Activated CD4-positive, alpha-beta T cell treated with anti-CD3 and anti-CD28 coated beads, Interleukin-2, amount 50 U/mL, for 4 hours (primary cell): ENCODE results near the gene TRABD.

Experiments used
- DNase-seq, 2 experiments: peaks; one replicate each; pipeline ENCODE4 v3.0.0-alpha.2; 2020

The TRABD gene

DNA sequence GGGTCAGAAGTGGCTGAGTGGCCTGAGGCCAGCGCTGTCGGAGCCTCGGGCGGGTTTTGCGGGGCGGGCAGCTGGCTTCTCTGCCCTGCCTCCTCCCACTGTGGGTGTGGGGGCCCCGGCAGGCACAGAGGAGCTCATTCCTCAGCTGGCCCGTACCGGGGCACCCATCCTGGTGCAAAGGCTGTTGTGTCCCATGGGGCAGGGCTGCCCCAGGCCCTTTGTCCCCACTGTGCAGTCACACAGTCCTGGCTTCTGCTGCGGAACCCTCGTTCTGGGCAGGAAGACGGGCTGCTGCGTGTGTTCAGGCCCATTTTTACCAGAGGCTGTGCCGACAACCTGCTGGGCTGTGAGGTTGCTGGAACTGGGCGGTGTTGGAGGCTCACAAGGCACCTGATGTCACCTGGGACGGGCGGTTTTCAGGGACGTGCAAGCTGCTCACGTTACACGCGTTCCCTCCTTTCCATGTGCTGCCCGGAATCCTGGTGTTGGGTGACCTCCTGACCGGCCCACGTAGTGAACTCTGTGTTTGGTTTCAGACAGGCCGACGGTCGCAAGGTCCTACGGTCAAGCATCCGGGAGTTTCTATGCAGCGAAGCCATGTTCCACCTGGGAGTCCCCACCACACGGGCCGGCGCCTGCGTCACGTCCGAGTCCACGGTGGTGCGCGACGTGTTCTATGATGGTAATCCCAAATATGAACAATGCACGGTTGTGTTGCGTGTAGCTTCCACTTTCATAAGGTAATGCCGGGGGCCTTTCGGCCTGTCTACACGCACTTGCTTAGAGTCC lies 20.3 kb downstream of the TRABD start:
- no peak for DNase-seq

DNA sequence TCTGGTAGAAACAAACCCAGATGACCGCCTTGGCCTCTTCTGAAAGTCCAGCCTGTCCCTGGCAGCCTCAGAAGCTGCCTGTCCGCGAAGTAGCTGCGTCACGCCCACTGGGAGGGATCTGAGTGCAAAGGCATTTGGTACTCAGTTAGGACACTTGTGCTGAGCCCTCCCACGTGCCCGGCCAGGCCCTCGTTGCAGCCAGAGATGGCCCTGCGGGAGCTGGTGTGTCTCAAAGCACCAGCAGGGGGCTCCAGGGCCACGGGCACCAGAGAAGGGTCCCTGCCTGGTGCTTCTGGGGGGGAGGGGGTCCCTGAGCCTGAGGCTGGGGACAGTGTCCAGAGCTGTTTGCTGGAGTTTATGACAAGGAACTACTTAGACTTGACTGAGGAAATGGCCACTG lies 20.9 kb downstream of the TRABD start:
- no peak for DNase-seq

DNA sequence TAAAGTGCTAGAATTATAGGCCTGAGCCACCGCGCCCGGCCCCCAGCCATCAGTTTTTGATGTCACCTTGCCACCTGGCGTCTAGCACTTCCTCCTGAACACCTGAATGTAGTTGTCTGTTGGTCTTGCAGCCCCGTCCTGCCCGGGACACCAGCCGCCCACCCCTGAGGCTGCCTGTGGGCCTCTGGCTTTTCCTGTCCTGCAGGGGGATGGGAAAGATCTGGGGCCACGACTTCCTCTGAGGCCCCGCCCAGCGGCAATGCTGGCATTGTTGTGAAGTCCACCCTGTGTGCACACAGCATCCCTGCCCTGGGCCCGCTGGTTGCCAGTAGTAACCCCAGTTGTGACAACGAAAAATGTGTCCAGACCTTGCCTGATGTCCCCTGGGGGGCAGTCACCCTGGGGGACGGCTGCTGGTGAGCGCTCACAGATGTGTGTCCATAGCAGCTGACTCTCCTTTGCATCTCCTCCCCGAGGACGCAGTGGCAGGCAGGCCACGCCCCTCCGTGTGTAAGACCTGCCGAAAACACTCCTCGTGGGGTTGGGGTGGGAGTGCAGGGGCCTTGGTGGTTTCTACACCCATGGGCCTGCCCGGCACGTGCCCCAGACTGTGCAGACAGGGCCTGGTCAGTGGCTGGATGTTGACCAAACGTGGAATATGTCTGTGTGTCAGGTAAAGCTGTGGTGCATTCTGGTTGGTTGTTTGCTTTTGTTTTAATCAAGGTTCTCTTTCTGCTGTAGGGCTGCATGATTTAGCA lies 21.8 kb downstream of the TRABD start:
- DNase-seq: no peak

DNA sequence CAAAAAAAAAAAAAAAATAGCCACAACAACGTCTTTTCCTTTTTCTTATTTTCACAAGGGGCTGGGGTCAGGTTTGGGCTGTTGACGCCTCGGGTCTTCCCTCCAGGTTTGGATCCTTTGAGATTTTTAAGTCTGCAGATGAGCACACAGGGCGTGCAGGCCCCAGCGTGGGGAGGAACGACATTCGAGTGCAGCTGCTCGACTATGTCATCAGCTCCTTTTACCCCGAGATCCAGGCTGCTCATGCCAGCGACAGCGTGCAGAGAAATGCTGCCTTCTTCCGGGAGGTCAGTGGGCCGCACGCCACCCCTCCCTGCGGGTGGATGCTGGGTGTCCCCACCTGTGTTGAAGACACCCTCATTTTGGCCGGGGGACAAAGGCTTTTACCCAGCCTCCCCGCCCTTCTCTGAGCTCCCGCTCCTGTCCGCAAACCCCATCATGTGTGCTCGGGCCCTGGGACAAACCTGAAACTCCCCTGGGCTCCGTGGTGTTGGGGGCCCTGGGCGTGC lies 22.8 kb downstream of the TRABD start:
- no peak for DNase-seq

GRCh38 chr22:50208939-50209892 lies 23.5 kb downstream of the TRABD start:
- DNase-seq: no peak

DNA sequence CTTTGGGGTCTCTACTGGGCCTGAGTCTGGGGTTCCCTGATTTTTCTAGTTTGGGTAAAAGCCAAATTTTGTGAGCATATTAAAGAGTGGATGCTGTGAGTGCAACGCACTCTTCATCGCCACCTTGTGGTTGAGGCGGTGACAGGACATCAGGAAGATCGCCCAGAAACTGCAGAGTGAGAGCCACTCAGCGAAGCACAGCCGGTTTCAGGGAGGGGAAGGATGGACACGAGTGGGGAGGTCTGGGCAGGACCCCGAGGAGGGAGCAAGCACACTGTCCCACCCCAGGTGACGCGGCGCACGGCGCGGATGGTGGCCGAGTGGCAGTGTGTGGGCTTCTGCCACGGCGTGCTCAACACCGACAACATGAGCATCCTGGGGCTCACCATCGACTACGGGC lies 24.2 kb downstream of the TRABD start:
- peak; percentile 66 to 68 for DNase-seq

GRCh38 chr22:50210378-50211139 lies 24.8 kb downstream of the TRABD start:
- DNase-seq: no peak

DNA sequence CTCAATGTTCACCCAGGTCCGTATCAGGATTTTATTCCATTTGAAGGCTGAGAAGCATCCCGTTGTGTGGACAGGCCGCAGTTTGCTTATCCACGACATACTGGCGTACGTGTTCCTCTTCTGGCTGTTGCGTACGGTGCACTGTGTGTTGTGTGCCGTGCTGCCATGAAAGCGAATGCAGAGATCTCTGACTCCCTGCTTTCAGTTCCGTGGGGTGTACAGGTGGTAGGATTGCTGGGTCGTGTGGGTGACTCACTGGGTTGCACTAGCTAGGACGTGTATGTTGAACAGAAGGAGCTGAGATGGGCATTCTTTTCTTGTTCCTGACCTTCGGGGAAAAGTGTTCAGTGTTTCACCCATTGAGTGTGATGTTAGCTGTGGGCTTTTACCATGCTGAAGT lies 25.4 kb downstream of the TRABD start:
- DNase-seq: no peak

- no peak for DNase-seq
Measured at GRCh38 chr22:50213263-50213662, 27.6 kb downstream of the TRABD start.

GRCh38 chr22:50215297-50216054 lies 29.8 kb downstream of the TRABD start:
- DNase-seq: no peak

GRCh38 chr22:50216055-50216683 lies 30.5 kb downstream of the TRABD start:
- no peak for DNase-seq

DNA sequence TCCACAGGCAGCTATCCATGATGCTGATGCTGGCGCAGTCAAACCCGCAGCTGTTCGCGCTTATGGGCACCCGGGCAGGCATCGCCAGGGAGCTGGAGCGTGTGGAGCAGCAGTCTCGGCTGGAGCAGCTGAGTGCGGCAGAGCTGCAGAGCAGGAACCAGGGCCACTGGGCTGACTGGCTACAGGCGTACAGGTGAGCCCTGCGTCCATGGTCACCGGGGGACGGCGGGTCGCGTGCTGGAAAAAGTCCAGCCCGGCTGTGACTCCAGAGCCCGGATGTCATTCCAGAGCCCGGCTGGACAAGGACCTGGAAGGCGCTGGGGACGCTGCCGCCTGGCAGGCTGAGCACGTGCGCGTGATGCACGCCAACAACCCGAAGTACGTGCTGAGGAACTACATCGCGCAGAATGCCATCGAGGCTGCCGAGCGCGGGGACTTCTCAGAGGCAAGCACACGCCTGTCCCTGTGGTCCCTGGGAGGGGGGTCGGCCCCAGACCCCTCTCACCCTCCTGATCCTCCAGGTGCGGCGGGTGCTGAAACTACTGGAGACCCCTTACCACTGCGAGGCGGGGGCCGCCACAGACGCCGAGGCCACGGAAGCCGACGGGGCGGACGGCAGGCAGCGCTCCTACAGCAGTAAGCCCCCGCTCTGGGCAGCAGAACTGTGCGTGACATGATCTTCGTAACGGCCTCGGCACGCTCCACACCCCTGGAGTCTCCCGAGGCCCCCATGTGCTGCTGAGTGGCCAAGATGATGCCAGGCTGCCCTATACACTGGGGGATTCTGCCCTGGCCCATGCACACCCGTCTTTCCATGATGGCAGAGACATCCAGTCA lies 31.2 kb downstream of the TRABD start:
- DNase-seq: no peak

DNA sequence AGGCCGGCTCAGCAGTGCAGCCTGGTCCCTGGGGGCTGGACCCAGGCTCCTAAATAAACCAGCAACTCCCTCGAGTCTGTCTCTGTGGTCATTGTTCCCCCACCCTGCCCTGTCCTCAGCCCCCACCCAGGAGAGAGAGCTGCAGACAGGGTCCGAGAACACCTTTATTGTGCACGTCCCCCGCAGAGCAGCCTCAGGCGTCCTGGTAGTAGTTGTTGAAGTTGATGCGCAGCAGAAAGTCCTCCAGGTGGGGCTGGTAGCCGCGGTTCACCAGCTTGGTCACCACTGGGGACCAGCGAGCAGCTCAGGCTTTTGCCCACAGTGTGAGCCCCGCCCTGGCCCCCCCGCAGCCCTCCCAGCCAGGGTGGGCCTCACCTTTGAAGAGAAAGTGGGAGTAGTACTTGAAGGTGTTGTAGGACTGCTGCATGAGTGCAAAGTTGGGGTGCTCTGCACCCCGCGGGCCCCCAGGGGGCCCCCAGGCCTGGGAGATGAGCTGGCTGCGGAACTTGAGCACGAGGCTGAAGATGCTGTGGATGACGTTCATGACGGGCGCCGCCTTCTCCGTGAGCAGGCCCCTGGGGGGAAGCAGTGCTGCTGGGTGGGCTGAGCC lies 31.9 kb downstream of the TRABD start:
- no peak for DNase-seq

DNA sequence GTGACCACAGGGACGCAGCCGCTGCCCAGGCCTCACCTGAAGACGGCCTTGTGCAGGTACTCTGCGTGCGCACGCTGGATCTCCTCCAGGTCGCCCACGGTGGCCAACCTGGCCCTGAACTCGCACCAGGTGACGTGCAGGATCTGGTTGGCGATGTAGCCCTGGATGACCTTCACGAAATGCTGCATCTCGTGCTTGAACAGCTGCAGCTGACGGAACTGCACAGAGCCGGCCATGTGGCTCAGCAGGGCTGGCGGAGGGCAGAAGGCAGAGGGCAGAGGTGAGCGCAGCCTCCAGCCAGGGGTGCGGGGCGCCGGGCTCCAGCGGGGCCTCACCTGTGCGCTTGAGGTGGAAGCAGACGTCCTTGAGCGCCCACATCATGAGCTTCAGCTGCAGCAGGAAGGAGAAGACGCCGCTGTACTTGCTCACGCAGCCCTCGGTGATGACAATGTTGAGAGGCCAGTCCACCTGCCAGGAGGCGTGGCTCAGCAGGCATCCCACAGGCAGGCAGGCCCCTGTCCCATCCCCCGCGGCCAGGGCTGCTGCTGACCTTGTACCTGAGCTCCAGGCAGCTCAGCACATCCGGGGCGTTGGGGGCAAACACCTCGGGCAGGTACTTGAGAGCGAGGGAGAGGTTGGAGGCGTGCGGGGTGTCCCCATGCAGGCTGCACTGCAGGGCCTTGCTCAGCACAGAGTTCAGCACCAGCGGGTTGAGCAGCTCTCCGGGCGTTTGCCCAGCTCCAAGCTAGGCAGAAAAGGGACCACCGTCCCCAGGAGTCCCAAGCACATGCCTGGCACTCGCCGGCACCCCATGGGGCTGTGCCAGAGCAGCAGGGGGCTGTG lies 32.7 kb downstream of the TRABD start:
- DNase-seq: no peak

DNA sequence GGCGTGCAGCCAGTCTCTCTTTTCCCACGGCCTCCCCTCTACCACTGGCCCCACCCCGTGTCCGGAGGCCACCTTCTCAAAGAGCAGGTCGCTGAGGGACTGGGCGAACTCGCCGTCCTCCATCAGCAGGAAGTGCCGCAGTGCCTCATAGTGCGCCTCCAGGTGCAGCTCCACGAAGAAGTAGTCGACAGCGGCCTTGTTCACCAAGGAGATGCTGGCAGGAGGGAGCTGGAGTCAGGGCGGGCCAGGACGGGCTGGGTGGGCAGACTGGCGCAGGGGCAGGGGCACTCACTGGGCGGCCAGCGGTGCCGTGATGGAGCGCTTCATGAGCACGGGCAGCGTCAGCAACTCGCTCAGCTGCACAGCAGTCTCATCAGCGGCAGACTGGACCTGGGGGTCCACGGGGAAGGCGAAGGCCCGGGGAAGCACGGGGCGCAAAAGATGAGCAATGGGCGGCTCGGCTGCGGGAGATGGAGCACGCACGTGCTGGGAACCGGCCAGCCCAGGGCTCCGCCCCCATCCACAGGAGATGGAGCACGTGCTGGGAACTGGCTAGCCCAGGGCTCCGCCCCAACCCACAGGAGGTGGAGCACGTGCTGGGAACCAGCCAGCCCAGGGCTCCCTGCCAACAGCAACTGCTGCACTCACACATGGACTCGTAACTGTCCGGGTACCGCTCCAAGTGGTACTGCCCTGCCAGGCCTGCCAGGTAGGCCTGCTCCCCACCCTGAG lies 33.4 kb downstream of the TRABD start:
- no peak for DNase-seq

GRCh38 chr22:50219800-50220602 lies 34.3 kb downstream of the TRABD start:
- DNase-seq: no peak
